HL-60 (cell line): ENCODE results near the gene ZBTB44.
A peak's percentile ranks its signal among the peaks of the same experiment; 100 is the strongest.

ENCODE experiments used
- DNase-seq, 2 experiments: peaks; one replicate each; pipeline ENCODE4 v3.0.0-alpha.2; 2010 to 2020; ENCODE audit warnings: low read depth in 1 of 2, low spot score in 1 of 2
- H3K27ac ChIP-seq: fragments of 250-450 bp; sonication (Bioruptor Pico); replicated peaks from 2 replicates; pipeline ENCODE4 v1.5.1; 2020; ENCODE audit warnings: mild to moderate bottlenecking, moderate library complexity
- H3K27me3 ChIP-seq: fragments of 250-450 bp; sonication (Bioruptor Pico); 2 replicates; pipeline ENCODE4 v1.5.1; 2021; ENCODE audit warnings: mild to moderate bottlenecking, moderate library complexity; ENCODE audit not compliant: insufficient read depth, poor library complexity, severe bottlenecking
- H3K4me3 ChIP-seq: replicated peaks from 2 replicates; pipeline ENCODE4 v1.5.1; 2011; ENCODE audit warnings: mild to moderate bottlenecking, control low read depth, low read length; ENCODE audit not compliant: insufficient read depth
- GABPA ChIP-seq: IDR thresholded peaks from 2 replicates; pipeline ENCODE4 v1.6.1; 2012; ENCODE audit warnings: low read depth
- POLR2AphosphoS5 ChIP-seq: IDR thresholded peaks from 2 replicates; pipeline ENCODE4 v1.6.1; 2012; ENCODE audit warnings: low read depth
- SPI1 ChIP-seq: IDR thresholded peaks from 2 replicates; pipeline ENCODE4 v1.6.1; 2012; ENCODE audit warnings: low read depth, mild to moderate bottlenecking, borderline replicate concordance
- TF ChIP-seq, protein P1 (sequence below): IDR thresholded peaks from 2 replicates; pipeline ENCODE4 v1.6.1; 2012; ENCODE audit warnings: low read depth; ENCODE audit not compliant: insufficient replicate concordance
- TF ChIP-seq, protein P2 (sequence below): IDR thresholded peaks from one replicate; pipeline ENCODE4 v1.5.1; 2011; ENCODE audit warnings: low read length, control low read depth, inconsistent platforms; ENCODE audit not compliant: insufficient read depth

Gene ZBTB44

DNA sequence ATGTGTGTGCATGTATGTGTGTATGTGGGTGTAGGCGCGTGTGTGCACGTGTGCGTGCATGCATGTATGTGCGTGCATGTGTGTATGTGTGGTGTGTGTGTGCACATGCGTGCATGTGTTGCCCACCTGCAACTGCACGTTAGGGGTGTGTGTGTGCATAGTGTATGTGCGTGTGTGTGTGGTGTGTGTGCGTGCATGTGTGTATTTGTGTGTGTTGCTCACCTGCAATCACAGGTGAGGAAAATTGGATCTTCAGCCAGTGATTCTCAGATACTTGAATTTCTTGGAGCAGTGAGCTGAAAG, 100.8 kb downstream of the ZBTB44 start:
- TF ChIP-seq POLR2AphosphoS5: no peak
- no peak for TF ChIP-seq GABPA
- TF ChIP-seq, protein P1, sequence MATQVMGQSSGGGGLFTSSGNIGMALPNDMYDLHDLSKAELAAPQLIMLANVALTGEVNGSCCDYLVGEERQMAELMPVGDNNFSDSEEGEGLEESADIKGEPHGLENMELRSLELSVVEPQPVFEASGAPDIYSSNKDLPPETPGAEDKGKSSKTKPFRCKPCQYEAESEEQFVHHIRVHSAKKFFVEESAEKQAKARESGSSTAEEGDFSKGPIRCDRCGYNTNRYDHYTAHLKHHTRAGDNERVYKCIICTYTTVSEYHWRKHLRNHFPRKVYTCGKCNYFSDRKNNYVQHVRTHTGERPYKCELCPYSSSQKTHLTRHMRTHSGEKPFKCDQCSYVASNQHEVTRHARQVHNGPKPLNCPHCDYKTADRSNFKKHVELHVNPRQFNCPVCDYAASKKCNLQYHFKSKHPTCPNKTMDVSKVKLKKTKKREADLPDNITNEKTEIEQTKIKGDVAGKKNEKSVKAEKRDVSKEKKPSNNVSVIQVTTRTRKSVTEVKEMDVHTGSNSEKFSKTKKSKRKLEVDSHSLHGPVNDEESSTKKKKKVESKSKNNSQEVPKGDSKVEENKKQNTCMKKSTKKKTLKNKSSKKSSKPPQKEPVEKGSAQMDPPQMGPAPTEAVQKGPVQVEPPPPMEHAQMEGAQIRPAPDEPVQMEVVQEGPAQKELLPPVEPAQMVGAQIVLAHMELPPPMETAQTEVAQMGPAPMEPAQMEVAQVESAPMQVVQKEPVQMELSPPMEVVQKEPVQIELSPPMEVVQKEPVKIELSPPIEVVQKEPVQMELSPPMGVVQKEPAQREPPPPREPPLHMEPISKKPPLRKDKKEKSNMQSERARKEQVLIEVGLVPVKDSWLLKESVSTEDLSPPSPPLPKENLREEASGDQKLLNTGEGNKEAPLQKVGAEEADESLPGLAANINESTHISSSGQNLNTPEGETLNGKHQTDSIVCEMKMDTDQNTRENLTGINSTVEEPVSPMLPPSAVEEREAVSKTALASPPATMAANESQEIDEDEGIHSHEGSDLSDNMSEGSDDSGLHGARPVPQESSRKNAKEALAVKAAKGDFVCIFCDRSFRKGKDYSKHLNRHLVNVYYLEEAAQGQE: no peak
- TF ChIP-seq SPI1: no peak
- TF ChIP-seq, protein P2, sequence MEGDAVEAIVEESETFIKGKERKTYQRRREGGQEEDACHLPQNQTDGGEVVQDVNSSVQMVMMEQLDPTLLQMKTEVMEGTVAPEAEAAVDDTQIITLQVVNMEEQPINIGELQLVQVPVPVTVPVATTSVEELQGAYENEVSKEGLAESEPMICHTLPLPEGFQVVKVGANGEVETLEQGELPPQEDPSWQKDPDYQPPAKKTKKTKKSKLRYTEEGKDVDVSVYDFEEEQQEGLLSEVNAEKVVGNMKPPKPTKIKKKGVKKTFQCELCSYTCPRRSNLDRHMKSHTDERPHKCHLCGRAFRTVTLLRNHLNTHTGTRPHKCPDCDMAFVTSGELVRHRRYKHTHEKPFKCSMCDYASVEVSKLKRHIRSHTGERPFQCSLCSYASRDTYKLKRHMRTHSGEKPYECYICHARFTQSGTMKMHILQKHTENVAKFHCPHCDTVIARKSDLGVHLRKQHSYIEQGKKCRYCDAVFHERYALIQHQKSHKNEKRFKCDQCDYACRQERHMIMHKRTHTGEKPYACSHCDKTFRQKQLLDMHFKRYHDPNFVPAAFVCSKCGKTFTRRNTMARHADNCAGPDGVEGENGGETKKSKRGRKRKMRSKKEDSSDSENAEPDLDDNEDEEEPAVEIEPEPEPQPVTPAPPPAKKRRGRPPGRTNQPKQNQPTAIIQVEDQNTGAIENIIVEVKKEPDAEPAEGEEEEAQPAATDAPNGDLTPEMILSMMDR: no peak
- no peak for DNase-seq
- H3K27me3 ChIP-seq: peaks cover 4% of the 10 kb centered on the region
- H3K27ac ChIP-seq: no peak overlapping the region
- H3K4me3 ChIP-seq: no peak overlapping the region

DNA sequence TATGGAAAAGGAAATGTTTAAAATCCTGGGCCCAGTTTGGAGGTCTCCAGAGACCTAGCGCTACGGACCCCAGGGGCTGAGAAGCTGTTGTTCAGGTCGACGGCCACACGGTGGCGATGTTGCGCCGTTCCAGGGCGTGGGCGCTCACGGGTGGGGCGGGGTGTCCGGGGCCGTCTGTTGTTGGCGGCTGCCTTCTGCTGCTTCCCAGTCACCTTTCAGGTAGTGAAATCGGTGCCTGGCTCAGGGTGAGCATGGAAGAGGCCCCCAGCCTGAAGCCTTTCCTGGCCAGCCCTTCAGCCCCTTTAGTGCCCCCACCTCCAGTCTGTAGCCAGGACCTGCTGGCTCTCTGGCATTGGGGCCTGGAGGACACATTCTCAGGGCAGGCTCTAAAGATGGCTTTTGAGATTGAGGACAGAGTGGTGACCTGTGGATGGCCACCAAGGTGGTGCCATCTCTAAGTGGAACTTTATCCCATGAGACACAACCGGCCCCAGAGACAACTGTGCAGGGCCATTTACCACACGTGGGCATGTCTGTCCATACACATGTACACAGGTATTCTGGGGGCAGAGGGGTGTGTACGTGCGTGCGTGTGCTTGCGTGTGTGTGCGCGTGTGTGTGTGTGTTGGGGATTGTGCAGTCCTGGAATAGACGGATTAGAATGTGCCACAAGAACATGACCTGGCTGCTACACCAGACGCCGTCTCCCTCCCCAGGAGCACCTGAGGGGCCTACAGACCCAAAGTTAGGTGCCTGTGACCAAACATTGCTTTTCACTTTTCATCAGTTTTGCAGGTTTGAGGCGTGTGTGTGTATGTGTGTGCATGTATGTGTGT, 101.4 kb downstream of the ZBTB44 start:
- Histone ChIP-seq H3K4me3 (no peak overlapping the region), H3K27ac (no peak overlapping the region), H3K27me3 (peaks cover 4% of the 10 kb centered on the region)
- no peak for TF ChIP-seq GABPA
- TF ChIP-seq POLR2AphosphoS5: no peak
- TF ChIP-seq, protein P2: peak; percentile 73
- TF ChIP-seq, protein P1: no peak
- no peak for TF ChIP-seq SPI1
- DNase-seq: peak; percentile 14 to 54

DNA sequence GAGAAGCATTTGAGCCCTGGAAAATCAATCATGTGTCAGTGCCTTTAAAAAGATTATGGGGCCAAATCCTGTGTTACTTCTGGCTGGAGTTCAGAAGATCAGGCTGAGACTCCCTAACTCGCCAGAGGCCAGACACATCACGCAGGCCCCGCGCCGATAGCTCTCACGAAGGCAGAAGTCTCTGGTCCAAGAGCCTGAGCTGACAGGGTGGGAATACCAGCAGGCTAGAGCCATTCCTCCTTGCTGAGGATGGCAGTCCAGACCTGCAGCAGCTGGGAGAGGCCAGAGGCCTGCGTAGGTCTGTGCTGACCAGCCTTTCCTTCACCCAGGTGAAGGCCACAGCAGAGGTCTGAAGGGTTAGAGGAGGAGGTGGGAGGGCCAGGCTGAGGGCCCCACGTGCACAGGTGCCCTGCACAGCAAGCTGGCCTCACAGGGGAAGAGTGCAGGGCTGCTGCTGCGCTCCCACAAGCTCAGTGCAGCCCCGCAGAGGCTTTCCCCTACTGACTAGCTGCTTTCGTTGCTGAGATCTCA, 102.2 kb downstream of the ZBTB44 start:
- TF ChIP-seq GABPA: no peak
- TF ChIP-seq POLR2AphosphoS5: no peak
- TF ChIP-seq, protein P2: no peak
- TF ChIP-seq, protein P1: no peak
- no peak for TF ChIP-seq SPI1
- Histone ChIP-seq H3K4me3 (no peak overlapping the region), H3K27me3 (peaks cover 4% of the 10 kb centered on the region), H3K27ac (no peak overlapping the region)
- no peak for DNase-seq
